Stimulated activated naive CD8-positive, alpha-beta T cell treated with anti-CD3 and anti-CD28 coated beads, Interleukin-15, amount 100 ng/mL, for 72 hours (primary cell): Measurements from ENCODE around the gene SLCO3A1.

ENCODE experiments used
- ATAC-seq: fragments of 150-1000 bp; cut with Tn5 transposase; 2 replicates; pipeline ENCODE4 v1.10.0; 2021; ENCODE audit warnings: mild to moderate bottlenecking, moderate library complexity
- DNase-seq, 2 donors: peaks; one replicate each; pipeline ENCODE4 v3.0.0; 2021 to 2022
- H3K27ac Mint-ChIP-seq, 2 donors: one replicate each; pipeline ENCODE4 v1.8.0; 2022; ENCODE audit warnings: mild to moderate bottlenecking in 2 of 2, mixed read lengths in 2 of 2, moderate library complexity in 2 of 2
- H3K27me3 Mint-ChIP-seq: one replicate; pipeline ENCODE4 v1.8.0; 2022; ENCODE audit warnings: mixed read lengths
- H3K4me1 Mint-ChIP-seq: one replicate; pipeline ENCODE4 v1.8.0; 2022; ENCODE audit warnings: mild to moderate bottlenecking, mixed read lengths
- H3K4me3 Mint-ChIP-seq, 2 donors: one replicate each; pipeline ENCODE4 v1.8.0; 2022; ENCODE audit warnings: mild to moderate bottlenecking in 2 of 2, mixed read lengths in 2 of 2, moderate library complexity in 1 of 2
- H3K9me3 Mint-ChIP-seq, 2 donors: one replicate each; pipeline ENCODE4 v1.8.0; 2022; ENCODE audit warnings: mixed read lengths in 2 of 2

SLCO3A1 gene

DNA sequence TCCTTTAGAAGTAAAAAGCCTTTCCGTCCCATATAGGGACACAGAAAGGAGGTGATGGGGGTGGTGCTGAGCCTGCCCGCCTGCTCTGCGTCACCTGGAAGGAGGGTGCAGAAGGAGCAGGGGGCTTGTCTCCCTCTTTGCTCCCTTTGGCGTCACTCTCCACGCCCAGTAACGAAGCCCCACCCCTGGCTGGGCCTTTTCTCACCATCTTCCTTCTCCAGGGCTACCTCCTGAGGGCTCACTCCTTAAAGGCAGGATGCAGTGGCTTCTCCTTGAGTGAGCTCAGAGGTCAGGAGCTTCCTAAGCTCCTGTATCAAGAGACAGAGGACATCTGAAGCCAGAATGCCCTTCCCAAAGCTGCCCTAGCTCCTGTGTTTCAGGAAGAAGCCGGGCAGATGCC is 31.5 kb downstream of the SLCO3A1 start:
- ATAC-seq: no peak

DNA sequence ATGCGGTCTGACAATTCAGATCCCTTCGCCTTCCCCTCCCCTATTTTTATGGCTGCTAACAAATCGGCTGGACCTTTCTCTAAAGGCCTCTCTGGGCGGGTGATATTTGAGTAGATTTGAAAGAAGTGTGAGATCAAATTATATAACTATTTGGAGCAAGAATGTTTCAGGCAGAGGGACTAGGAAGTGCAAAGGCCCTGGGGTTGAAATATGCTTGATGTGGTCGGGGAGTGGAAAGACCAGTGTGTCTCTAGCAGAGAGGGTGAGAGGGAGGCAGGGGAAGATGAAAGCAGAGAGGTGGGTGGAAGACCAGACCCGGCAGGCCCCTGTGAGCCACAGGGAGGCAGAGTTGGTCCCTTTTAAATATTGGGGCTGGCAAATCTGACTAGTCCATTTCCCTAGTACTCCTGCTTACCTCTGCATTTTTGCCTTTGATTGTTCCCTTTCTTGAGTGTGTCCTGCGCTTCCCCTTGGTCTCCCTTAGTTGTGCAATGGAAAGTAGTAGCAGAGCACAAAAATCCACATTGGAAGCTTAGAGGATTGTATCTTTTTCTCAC is 32.3 kb downstream of the SLCO3A1 start:
- Mint-ChIP-seq H3K4me1 (peaks cover 26% of the 10 kb centered on the region), H3K27me3 (no peaks in the 10 kb centered on the region), H3K4me3 (no peak overlapping the region), H3K27ac (no peak overlapping the region), H3K9me3 (no peaks in the 10 kb centered on the region)
- ATAC-seq (peak; percentile 40), DNase-seq (no peak)

More for the DNA sequence above, 31.5 kb downstream of the SLCO3A1 start:
- H3K27me3 Mint-ChIP-seq: no peaks in the 10 kb centered on the region
- H3K9me3 Mint-ChIP-seq: no peaks in the 10 kb centered on the region
- DNase-seq: no peak
- H3K4me1 Mint-ChIP-seq: peaks cover 30% of the 10 kb centered on the region
- H3K27ac Mint-ChIP-seq: peak overlapping the region in 1 of 2 donors; percentile 30
- no peak overlapping the region for H3K4me3 Mint-ChIP-seq

DNA sequence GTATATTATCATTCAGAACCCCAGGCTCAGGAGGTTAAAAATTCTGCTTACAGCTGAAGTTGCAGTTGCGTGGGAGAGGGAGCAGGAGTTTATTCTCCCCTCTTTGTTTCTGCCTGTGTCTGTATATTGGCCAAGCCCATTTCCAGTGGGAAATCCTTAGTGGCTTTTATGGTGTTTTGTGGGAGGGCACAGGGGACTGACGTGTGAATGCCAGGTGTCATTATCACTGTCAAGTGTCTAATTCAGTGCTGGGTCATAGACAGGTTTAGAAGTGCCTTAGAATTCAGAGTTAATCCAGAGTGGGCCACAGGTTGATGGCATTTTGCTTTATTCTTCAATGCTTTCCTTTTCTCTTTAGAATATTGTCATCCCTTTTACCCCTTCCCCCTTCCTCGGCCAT is 33.4 kb downstream of the SLCO3A1 start:
- ATAC-seq (no peak), DNase-seq (no peak)
- no peak overlapping the region for H3K27ac Mint-ChIP-seq
- H3K4me3 Mint-ChIP-seq: no peak overlapping the region
- no peaks in the 10 kb centered on the region for H3K27me3 Mint-ChIP-seq
- no peaks in the 10 kb centered on the region for H3K9me3 Mint-ChIP-seq
- H3K4me1 Mint-ChIP-seq: peaks cover 15% of the 10 kb centered on the region

DNA sequence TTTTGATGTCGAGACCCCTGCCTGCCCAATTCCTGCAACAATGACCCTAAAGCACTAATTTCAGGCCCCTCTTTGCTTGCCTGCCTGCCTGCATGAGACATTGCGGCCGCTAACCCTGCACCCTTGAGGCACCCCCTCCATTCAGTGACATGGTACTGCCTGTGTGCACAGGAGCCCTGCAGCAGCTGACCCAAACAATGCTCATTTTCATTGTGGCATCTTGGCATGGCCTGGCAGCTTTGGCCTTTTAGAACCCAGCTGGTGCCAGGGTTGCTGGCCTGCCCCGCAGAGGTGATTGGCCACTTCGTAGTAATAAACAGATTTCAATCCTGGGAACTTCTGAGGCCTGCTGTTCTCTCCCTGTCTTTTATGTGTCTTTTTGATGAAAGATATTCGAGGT is 33.8 kb downstream of the SLCO3A1 start:
- peaks cover 15% of the 10 kb centered on the region for H3K4me1 Mint-ChIP-seq
- ATAC-seq (no peak), DNase-seq (no peak)
- no peaks in the 10 kb centered on the region for H3K9me3 Mint-ChIP-seq
- no peaks in the 10 kb centered on the region for H3K27me3 Mint-ChIP-seq
- H3K27ac Mint-ChIP-seq: no peak overlapping the region
- H3K4me3 Mint-ChIP-seq: no peak overlapping the region

DNA sequence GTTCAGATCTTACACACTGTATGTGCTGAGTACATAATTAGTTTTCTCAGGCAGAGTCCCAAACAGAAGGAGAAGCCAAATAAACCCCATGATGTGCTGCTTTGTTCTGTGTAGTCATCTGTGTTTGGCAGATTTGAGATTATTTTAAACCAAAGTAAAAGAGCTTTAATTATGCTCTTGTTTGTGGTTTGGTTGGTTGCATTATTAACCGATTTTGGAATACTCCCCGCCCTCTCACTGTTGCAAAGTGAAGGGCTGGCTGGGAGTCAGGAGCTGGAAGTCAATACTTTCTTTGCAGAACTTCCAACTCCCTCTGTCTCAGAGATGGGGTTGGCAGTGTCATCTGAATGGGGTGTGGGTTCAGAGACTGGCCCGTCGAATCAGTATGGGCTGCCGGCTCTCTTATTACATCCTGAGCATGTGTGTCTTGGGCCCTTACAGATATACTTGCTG is 34.4 kb downstream of the SLCO3A1 start:
- H3K27me3 Mint-ChIP-seq: no peaks in the 10 kb centered on the region
- H3K27ac Mint-ChIP-seq: no peak overlapping the region
- no peak for DNase-seq
- peaks cover 15% of the 10 kb centered on the region for H3K4me1 Mint-ChIP-seq
- no peak for ATAC-seq
- no peaks in the 10 kb centered on the region for H3K9me3 Mint-ChIP-seq
- no peak overlapping the region for H3K4me3 Mint-ChIP-seq

DNA sequence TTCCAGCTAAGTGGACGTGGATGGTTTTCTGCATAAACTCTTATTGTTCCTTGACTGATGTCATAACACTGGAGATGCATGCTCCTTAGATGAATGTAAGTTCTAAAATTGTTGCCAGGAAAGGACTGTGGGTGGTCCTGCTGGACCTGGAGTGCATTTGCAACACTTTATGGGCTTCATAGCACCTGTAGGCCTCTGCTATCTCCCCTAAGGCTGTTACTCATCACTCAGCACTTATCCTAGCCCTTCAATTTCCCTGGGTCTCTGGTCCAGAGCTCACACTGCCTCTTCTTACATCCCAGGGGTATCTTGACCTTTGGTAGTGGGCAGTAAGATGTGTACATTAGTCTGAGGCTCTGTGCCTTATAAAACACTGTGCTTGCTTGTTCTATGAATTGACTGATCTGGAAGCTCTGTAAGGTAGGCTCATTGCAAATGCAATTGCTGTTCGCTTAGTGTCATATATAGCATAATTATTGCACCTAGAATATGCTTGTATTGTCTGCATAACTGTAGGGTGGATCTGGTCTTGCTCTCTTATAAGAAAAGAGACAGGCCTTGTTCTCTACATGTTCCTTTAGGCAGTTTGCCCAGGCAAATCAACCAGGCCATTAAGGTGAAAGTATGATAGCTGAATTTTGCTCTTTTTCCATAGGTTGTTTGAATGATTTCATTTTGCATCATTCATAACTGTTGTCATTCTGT is 35.8 kb downstream of the SLCO3A1 start:
- DNase-seq (no peak), ATAC-seq (no peak)
- Mint-ChIP-seq H3K9me3 (peaks cover 7 to 8% of the 10 kb centered on the region in 2 donors), H3K4me3 (no peak overlapping the region), H3K4me1 (peaks cover 15% of the 10 kb centered on the region), H3K27me3 (no peaks in the 10 kb centered on the region), H3K27ac (no peak overlapping the region)

DNA sequence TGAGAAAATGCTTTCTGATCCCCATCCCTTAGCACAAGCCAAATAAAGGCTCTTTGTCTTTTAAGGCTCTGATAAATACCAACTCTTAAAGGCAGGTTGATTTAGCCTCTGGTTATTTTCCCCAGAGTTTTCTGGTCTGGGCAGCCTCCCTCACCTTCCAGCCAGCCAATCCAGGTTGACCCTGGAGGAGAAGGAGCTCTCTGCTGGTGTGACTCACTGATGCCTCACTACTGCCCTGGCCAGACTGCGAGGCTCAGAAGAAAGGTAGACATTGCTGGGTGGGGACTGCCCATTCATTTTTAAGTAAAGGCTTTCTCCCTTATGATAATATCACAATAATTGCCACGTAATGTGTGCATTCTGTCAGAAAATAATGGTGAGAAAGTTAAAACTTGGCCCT is 37.1 kb downstream of the SLCO3A1 start:
- H3K4me1 Mint-ChIP-seq: peaks cover 8% of the 10 kb centered on the region
- peaks cover 7 to 12% of the 10 kb centered on the region in 2 donors for H3K9me3 Mint-ChIP-seq
- ATAC-seq (no peak), DNase-seq (no peak)
- H3K27me3 Mint-ChIP-seq: no peaks in the 10 kb centered on the region
- no peak overlapping the region for H3K27ac Mint-ChIP-seq
- no peak overlapping the region for H3K4me3 Mint-ChIP-seq

DNA sequence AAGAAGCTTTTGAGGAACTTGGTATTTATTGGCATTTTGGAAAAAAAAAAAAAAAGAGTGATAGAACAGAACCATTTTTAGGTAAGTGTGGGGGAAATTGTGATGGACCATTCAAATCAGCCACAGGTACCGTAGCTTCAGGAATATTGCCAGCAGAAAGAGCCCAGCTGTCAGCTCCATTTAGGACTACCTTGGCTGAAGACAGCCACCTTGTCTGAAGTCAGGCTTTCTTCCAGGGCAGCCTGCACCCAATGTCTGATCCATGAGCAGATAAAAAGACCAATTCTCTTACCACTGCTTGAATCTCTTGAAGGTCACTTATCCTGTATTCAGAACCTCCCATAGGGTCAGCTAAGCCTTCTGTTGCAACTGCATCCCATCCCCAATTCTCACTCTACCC is 37.6 kb downstream of the SLCO3A1 start:
- no peaks in the 10 kb centered on the region for H3K27me3 Mint-ChIP-seq
- no peak overlapping the region for H3K27ac Mint-ChIP-seq
- ATAC-seq (no peak), DNase-seq (no peak)
- H3K9me3 Mint-ChIP-seq: peaks cover 7 to 12% of the 10 kb centered on the region in 2 donors
- H3K4me1 Mint-ChIP-seq: peaks cover 3% of the 10 kb centered on the region
- no peak overlapping the region for H3K4me3 Mint-ChIP-seq

DNA sequence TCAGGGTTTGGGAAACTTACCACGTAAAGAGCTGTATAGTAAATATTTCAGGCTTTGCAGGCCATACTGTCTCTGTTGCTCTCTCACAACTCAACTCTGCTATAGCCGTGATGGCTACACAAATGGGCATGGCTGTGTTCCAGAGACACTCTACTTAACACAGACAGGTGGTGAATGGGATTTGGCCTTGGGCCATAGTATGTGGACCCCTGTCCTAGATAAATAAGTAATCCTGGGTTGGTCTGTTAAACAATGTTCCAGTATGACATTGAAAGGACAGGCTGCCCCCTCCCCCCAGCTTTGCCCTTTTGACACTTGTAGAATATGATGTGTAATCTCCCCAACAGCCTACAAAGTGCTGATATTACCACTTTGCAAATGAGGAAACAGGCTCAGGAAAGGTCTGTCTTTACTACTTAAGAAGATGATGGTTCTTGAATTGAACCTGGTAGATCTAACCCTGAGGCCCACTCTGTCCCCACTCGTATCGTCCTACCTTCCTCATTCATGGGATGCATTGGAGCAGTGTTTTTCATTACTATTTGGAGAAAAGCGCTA is 38.4 kb downstream of the SLCO3A1 start:
- Mint-ChIP-seq H3K4me3 (no peak overlapping the region), H3K27me3 (no peaks in the 10 kb centered on the region), H3K9me3 (peaks cover 7 to 12% of the 10 kb centered on the region in 2 donors), H3K4me1 (no peaks in the 10 kb centered on the region), H3K27ac (peak overlapping the region in 1 of 2 donors; percentile 50)
- no peak for DNase-seq
- no peak for ATAC-seq

DNA sequence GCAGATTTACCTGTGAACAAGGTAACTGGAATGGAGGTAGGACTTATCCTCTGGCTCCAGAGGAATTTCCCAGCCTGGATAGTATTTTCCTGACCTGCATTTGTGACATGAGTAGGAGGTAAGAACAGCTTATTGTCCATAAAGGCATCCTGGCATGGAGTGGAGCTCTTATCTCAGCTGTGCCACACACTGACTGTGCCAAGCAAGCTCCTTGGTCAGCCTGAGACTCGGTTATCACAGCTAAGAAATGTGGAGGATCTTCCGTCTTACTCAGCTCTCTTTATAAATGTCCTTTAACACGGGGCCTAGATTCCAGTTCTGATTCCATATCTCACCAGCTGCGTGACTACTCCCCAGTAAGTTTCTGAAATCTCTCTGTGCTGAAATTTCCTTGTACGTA is 38.9 kb downstream of the SLCO3A1 start:
- no peak overlapping the region for H3K27ac Mint-ChIP-seq
- no peak for DNase-seq
- no peaks in the 10 kb centered on the region for H3K4me1 Mint-ChIP-seq
- ATAC-seq: no peak
- H3K4me3 Mint-ChIP-seq: no peak overlapping the region
- H3K27me3 Mint-ChIP-seq: no peaks in the 10 kb centered on the region
- H3K9me3 Mint-ChIP-seq: peaks cover 7 to 12% of the 10 kb centered on the region in 2 donors

DNA sequence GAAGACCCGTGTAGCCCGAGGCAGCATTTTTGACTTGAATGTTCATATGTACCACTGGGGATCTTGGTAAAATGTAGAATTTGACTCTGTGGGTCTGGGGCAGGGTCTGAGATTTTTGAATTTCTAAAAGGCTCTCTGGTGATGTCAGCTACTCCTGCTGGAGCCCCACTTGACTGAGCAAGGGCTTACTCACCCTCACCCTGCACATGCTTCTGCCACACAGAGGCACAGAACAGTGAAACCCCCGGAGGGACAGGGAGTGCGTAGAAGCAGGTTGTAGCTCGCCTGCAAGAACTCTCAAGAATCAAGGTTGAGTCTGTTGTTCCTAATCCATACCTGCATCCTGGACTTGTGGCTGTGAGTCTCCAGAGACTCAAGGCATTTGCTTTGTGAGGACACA is 41.1 kb downstream of the SLCO3A1 start:
- ATAC-seq: no peak
- Mint-ChIP-seq H3K4me3 (no peak overlapping the region), H3K9me3 (peaks cover 7 to 12% of the 10 kb centered on the region in 2 donors), H3K4me1 (no peaks in the 10 kb centered on the region), H3K27ac (no peak overlapping the region), H3K27me3 (no peaks in the 10 kb centered on the region)
- DNase-seq: no peak

DNA sequence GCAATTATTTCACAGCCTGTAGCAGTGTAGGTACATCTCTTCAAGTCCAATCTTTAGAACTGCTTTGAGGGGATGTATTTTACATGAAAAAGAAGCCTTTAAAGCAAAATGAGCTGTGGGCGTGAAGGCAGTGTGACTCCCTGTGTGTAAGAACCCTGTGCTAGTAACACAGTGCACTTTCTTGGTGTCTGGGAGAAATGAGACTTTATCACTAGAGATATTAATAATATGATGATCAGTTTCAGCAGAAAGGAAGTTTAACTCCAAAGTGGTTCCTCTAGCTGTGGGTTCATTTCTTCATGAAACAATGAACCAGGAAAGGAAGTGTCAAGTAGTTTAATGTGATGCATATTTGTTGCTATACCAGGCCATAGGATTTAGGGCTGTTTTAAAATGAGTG is 41.5 kb downstream of the SLCO3A1 start:
- H3K27ac Mint-ChIP-seq: no peak overlapping the region
- ATAC-seq (no peak), DNase-seq (no peak)
- H3K27me3 Mint-ChIP-seq: no peaks in the 10 kb centered on the region
- peaks cover 7 to 12% of the 10 kb centered on the region in 2 donors for H3K9me3 Mint-ChIP-seq
- H3K4me3 Mint-ChIP-seq: no peak overlapping the region
- H3K4me1 Mint-ChIP-seq: no peaks in the 10 kb centered on the region

DNA sequence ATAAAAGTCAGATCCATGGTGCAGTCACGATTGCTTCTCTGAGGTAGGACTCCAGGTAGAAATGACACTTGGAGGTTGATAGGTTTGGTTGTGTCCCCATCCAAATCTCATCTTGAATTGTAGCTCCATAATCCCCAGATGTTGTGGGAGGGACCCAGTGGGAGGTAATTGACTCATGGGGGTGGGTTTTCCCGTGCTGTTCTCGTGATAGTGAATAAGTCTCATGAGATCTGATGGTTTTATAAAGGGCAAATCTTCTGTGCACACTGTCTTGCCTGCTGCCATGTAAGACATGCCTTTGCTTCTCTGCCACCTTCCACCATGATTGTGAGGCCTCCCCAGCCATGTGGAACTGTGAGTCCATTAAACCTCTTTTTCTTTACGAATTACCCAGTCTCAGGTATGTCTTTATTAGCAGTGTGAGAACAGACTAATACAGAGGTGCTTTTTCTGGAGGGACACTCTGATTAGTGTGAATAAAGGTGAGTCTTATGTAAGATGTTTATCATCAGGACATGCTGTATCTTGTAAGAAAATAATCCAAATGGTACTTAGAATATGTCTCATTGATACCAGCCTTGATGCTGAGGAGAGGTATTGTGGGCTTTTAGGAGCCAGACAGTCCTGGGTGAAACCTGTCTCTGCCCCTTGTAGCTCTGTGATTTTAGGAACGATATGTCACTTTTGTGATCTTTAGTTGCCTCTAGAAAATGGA is 43.0 kb downstream of the SLCO3A1 start:
- Mint-ChIP-seq H3K9me3 (peaks cover 14 to 19% of the 10 kb centered on the region in 2 donors), H3K27me3 (no peaks in the 10 kb centered on the region), H3K4me3 (no peak overlapping the region), H3K4me1 (no peaks in the 10 kb centered on the region), H3K27ac (no peak overlapping the region)
- ATAC-seq (no peak), DNase-seq (no peak)

DNA sequence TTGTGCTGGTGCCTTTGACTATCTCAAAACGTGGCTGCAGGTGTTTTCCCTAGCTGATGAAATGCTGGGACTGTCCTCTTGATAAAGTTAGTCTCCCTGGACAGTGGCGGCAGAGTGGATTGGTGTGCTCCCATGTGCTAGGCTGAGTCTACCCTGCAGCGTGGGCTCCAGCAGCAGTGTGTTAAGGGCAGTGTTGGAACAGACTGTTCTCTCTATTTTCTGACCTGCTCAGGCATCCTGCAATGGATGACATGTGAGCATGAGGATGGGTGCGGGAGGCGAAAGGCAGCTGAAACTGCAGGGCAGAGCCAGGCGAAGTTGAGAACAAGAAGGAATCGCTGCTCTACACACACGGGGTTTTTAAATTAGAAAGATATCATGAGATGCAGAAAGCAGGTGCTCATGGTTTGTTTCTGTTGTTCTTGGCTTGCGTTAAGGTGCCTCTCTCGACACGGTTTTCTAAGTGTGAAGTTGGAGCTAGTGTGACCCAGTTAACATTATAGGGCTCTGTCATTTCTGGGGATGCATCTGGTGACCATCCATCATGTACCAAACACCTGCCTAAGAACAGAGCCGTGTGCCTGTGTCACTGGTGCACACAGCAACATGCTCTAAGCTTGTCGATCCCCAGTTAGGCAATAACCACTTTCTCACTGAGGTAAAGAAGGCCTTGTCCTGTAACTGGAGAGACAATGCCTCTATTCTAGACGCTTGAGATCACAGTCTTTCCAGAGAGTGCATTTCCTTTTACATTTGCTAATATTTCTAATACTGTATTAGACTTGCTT is 44.3 kb downstream of the SLCO3A1 start:
- peaks cover 20 to 21% of the 10 kb centered on the region in 2 donors for H3K9me3 Mint-ChIP-seq
- H3K4me3 Mint-ChIP-seq: no peak overlapping the region
- no peaks in the 10 kb centered on the region for H3K27me3 Mint-ChIP-seq
- peak overlapping the region in 1 of 2 donors; percentile 3 for H3K27ac Mint-ChIP-seq
- no peaks in the 10 kb centered on the region for H3K4me1 Mint-ChIP-seq
- DNase-seq: no peak
- ATAC-seq: no peak

DNA sequence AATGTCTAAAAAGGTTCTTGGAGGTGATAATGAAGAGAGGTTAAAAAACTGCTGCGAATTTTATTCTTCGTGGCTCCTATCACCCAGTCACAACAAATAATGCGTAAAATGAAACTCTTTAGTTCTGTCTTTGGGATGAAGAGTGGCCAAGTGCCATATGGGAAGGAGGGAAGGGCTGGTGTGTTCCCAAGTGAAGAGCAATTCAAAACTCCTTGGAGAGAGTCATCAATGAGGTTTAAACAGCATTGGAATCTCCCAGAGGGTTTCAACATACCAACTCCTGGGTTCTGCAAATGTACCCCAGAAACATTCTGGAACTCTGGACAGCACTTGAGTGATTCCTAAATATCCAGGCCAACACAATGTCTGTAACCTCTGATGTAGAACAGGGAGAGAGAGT is 45.3 kb downstream of the SLCO3A1 start:
- Mint-ChIP-seq H3K9me3 (peaks cover 17 to 28% of the 10 kb centered on the region in 2 donors), H3K4me1 (no peaks in the 10 kb centered on the region), H3K27ac (no peak overlapping the region), H3K27me3 (no peaks in the 10 kb centered on the region), H3K4me3 (no peak overlapping the region)
- ATAC-seq (no peak), DNase-seq (no peak)
